NOMO-1 (cell line): ENCODE results near the gene CNRIP1.
"Not testable (repeated sequence)": the region's sequence is repeated elsewhere in the genome, so short reads cannot be mapped to it uniquely, and the experiment has no call there.

Source experiments
- DNase-seq, 2 experiments: peaks; one replicate each; lab custom pipeline; 2025; ENCODE audit not compliant: unreplicated experiment in 2 of 2; lab: John Stamatoyannopoulos, UW

CNRIP1 gene, protein sequence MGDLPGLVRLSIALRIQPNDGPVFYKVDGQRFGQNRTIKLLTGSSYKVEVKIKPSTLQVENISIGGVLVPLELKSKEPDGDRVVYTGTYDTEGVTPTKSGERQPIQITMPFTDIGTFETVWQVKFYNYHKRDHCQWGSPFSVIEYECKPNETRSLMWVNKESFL

GRCh38 chr2:68319398-68320117 lies at the start of gene CNRIP1:
Gene CNRIP1, minus strand, starts transcription at chr2:68319949. Its CDS starts 549 bp downstream, at chr2:68319400.
- peak; percentile 9 to 33 for DNase-seq

DNA sequence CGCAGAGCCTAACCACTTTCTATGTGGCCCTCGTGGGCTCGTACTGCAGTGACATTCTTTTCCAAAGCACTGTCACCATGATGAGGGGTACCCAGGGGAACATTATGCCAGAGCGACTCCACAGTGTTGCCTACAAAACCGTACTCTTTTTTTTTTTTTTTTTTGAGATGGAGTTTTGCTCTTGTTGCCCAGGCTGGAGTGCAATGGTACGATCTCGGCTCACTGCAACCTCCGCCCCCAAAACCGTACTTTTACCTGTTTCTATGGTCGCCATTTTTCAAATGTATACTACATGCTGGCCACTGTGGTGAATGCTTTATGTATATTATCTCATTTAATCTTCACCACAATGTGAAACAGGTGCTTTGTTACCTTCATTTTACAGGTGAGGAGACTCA lies 49.6 kb upstream of the CNRIP1 start:
- DNase-seq: no peak

GRCh38 chr2:68368654-68369336 lies 49.0 kb upstream of the CNRIP1 start:
- DNase-seq: no peak

GRCh38 chr2:68367953-68368653 lies 48.4 kb upstream of the CNRIP1 start:
- DNase-seq: peak; percentile 61 to 90

DNA sequence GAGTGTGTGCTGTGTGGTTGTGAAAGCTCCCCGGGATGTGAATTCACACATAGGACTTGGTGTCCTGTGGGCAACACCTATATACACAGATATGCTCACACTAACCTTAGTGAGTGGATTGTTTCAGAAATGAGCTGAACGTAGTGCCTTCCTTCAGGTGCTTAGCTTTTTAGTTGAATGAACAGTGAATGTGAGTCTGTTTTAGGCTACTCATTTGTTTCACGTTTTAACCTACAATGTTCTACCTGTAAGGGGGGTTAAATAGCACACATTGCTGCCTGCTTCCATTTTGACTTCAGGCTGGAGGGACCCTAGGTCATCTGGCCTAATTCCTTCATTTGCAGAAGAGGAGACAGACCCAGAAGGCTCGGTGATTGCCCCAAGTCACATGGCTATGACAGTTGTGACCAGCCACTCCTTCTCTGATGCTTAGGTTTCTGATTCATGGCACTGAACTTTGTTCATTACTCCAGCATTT lies 46.4 kb upstream of the CNRIP1 start:
- DNase-seq: peak; percentile 32 to 66

DNA sequence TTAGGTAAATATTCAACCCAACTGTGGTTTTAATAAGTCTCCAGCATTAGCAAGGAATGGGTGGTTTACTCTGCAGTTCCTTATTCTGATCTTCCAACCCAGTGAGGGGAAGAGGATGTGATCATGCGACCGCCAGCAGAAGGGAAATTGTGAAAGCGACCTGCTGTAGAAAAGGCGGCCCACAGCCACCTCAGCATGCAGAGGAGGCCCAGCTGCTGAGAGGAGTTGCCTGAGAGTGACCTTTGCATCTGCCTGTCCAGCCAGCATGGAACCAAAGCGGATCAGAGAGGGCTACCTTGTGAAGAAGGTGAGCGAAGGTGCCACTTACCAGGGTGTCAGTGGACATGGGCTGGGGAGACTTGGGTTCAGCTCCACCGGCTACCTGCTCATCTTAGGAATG lies 45.3 kb upstream of the CNRIP1 start, which contains the start of gene PLEK:
Gene PLEK, plus strand, starts transcription at position 196 of the 400 bp plus-strand sequence. Its CDS starts 70 bp downstream, at position 266.
- DNase-seq: peak; percentile 92 to 97

DNA sequence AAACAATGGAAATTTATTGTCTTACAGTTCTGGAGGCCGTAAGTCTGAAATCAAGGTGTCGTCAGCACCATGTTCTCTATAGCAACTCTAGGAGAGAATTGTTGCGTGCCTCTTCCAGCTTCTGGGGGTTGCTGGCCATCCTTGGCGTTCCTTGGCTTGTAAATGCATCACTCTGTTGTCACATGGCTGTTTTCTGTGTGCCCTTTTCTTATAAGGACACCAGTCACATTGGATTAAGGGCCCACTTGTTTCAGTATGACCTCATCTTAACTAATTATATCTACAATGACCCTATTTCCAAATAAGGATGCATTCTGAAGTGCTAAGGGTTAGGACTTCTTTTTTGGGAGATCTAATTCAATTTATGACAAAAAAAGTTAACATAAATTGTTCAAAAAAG lies 44.0 kb upstream of the CNRIP1 start:
- no peak for DNase-seq

GRCh38 chr2:68362749-68363148 lies 43.0 kb upstream of the CNRIP1 start:
- no peak for DNase-seq

GRCh38 chr2:68362069-68362468 lies 42.3 kb upstream of the CNRIP1 start:
- DNase-seq: peak; percentile 74 to 85

DNA sequence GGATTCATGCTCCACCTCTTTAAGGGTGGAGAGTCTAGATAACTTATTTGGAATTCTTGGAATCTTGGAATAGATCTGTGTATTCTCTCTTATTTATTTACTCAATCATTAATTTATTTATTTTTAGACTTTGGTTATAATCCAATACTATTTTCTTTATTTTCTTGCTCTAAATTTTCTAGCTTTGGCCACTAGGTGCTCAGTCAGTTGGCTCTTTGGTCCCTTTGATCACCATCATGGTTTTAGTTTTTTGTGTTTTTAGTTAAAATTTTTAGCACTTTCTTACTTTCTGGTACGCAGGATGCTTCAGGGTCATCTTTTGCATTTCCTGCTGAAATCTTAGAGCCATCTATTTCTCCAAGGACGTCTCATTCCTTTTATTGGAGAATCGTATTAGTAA lies 40.1 kb upstream of the CNRIP1 start:
- DNase-seq: no peak

GRCh38 chr2:68357605-68358337 lies 38.0 kb upstream of the CNRIP1 start:
- peak; percentile 40 to 59 for DNase-seq

GRCh38 chr2:68356599-68357239 lies 37.0 kb upstream of the CNRIP1 start:
- no peak for DNase-seq

DNA sequence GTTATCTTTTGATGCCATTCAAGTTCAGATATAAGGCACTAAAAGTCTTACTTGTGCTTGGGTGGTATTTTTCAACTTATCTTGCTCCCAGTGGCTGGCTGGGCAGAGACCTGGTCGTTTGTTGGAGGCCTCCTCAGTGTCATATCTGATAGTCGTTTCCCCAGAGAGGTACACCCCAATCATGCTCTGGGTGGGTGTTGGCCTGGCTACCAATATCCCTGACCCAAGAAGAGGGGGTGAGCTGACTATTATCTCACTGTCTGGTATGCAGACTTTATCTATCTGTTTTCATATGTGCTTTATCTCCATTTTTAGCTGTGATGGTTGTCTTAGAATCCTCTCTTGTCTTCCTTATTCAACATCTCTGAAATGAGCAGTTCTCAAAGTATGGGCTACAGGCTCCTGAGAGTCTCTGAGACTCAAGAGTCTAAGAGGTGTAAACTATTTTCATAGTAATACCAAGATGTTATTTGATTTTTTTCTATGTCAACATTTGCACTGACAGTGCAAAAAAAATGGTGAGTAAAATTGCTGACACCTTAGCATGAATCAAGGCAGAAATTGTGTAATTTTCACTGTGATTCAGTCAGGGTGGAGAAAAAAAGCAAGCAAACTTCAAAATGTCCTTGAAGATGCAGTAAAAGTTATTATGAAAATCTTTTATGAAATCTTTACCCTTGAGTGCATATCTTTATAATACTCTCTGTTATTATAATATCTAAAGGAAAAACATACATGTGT lies 33.1 kb upstream of the CNRIP1 start:
- DNase-seq: no peak

GRCh38 chr2:68351997-68352396 lies 32.2 kb upstream of the CNRIP1 start:
- no peak for DNase-seq

DNA sequence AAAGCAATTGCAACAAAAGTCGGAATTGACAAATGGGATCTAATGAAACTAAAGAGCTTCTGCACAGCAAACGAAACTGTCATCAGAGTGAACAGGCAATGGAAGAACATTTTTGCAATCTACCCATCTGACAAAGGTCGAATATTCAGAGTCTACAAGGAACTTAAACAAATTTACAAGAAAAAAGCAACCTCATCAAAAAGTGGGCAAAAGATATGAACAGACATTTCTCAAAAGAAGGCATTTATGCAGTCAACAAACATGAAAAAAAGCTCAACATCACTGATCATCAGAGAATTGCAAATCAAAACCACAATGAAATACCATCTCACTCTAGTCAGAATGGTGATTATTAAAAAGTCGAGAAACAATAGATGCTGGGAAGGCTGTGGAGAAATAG lies 29.3 kb upstream of the CNRIP1 start:
- DNase-seq: not testable (repeated sequence)

DNA sequence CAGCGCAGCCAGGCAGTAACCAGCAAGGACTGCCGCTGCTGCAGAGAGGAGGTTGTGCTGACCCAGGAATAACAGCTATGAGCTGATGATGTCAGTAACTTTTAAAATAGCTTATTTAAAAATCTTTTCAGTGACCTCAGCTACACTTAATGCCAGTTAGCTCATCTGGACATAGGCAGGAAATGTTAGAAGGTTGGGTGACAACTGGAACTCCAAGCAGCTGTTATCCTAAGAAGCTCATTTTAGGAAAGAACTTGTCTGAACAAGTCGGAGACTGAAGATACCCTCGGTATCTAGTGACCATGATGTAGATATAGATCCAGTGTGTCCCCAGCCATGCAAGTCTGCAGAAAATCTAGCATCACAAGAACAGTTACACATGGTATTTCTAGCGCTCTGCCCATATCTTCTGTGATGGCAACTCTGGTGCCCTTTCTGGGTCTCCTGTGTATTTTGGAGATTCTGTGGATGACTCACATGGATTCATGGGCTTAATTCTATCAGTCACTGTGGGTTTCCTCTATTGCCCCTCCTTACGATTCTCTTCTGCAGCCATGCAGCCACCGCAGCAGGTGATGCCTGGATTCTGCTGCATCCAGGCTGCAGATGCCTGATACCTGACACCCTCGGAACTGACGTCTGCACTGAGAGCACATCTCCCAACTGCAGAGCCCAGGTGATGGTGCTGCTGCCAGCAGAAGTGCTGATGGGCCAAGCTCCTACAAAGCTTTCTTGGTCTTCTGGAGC lies 25.6 kb upstream of the CNRIP1 start:
- no peak for DNase-seq

GRCh38 chr2:68344031-68344430 lies 24.3 kb upstream of the CNRIP1 start:
- DNase-seq: no peak

DNA sequence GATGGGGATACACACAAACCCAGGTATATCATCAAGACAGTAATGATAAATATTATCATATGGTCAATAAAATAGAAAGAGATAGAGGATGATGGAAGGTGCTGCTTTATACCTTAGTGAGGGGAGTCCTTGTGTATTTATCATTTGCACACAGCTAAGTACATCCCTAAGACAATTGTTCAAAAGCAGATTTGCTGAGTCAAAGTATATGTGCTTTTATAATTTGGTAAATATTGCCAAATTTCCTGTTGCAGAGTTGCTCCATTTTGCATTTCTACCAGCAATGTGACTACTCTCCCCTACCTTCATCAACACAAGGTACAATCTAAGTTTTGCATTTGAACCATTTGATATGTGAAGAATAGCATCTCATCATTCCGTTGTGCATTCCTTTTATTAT lies 22.7 kb upstream of the CNRIP1 start:
- peak in 1 of 2 experiments; percentile 59 for DNase-seq
